Caco-2 (cell line): ENCODE data around the gene TSPAN14. TPM values are rescaled to one million over a fixed set of nuclear protein-coding genes. Genes with fewer than 3 reads are reported as not detected.
A peak's percentile ranks its signal among the peaks of the same experiment; 100 is the strongest.

ENCODE experiments used
- BruUV-seq: library from RNA; stranded (reverse); fragments of 400-500 nt; replicated peaks from 2 replicates; lab custom pipeline; 2021; lab: Mats Ljungman, UMichigan
- CTCF ChIA-PET: fragments of 300-600 bp; sonication (Branson Sonifier 250); formaldehyde crosslinking; loops from one replicate; lab custom pipeline; 2022; ENCODE audit warnings: antibody characterized with exemption; lab: Charles Lee
- POLR2A ChIA-PET: fragments of 300-600 bp; sonication (Branson Sonifier 250); formaldehyde crosslinking; loops from one replicate; lab custom pipeline; 2022; ENCODE audit warnings: antibody characterized with exemption; lab: Charles Lee
- DNase-seq, 2 experiments: peaks; one replicate each; pipeline versions ENCODE4 v3.0.0 to v3.0.0-alpha.2; 2020 to 2022
- H3K27me3 ChIP-seq: replicated peaks from 2 replicates; pipeline ENCODE4 v1.6.0; 2011; ENCODE audit warnings: low read length; ENCODE audit not compliant: control insufficient read depth, insufficient read depth
- H3K36me3 ChIP-seq: 2 replicates; pipeline ENCODE4 v1.5.1; 2011; ENCODE audit warnings: low read length; ENCODE audit not compliant: control insufficient read depth, insufficient read depth
- H3K4me1 ChIP-seq: fragments of 250-450 bp; sonication (Bioruptor Pico); 2 replicates; pipeline ENCODE4 v1.5.1; 2020; ENCODE audit warnings: mild to moderate bottlenecking
- H3K4me3 ChIP-seq: 2 replicates; pipeline ENCODE4 v1.5.1; 2011; ENCODE audit warnings: low read depth, mild to moderate bottlenecking, control low read depth, low read length
- H3K9me3 ChIP-seq: fragments of 250-450 bp; sonication (Bioruptor Pico); 2 replicates; pipeline ENCODE4 v1.5.1; 2020; ENCODE audit warnings: mild to moderate bottlenecking, moderate library complexity
- H3K27ac Mint-ChIP-seq: one replicate; pipeline ENCODE4 v1.8.0; 2022; ENCODE audit warnings: mixed read lengths; ENCODE audit not compliant: unreplicated experiment
- H3K27me3 Mint-ChIP-seq: one replicate; pipeline ENCODE4 v1.8.0; 2022; ENCODE audit warnings: mixed read lengths; ENCODE audit not compliant: insufficient read depth, unreplicated experiment
- H3K36me3 Mint-ChIP-seq: one replicate; pipeline ENCODE4 v1.8.0; 2022; ENCODE audit warnings: mild to moderate bottlenecking, mixed read lengths; ENCODE audit not compliant: insufficient read depth, unreplicated experiment
- H3K4me1 Mint-ChIP-seq: one replicate; pipeline ENCODE4 v1.8.0; 2022; ENCODE audit warnings: low read depth, mixed read lengths; ENCODE audit not compliant: unreplicated experiment
- H3K4me3 Mint-ChIP-seq: one replicate; pipeline ENCODE4 v1.8.0; 2022; ENCODE audit warnings: mild to moderate bottlenecking, moderate library complexity, mixed read lengths; ENCODE audit not compliant: unreplicated experiment
- H3K9me3 Mint-ChIP-seq: one replicate; pipeline ENCODE4 v1.8.0; 2022; ENCODE audit warnings: mixed read lengths; ENCODE audit not compliant: unreplicated experiment
- intact Hi-C: fragments of 100-400 bp; cut with micrococcal nuclease; formaldehyde crosslinking; loops from one replicate; pipeline ENCODE4 v1.10.0; 2022; ENCODE audit not compliant: unreplicated experiment
- total RNA-seq: library from RNA; stranded (reverse); gene quantifications from 2 replicates; pipeline ENCODE4 v1.2.3, GENCODE V29; 2022
- TF ChIP-seq, protein P1 (sequence below), 2 experiments: fragments of 200-600 bp in 1 of 2; IDR thresholded peaks; 1 replicate in 1 of 2; 2 replicates in 1 of 2; pipeline versions ENCODE4 v1.5.1 to v1.8.0; 2011 to 2022; ENCODE audit warnings: antibody characterized with exemption in 1 of 2, control low read depth in 1 of 2, inconsistent platforms in 1 of 2, low read depth in 1 of 2, low read length in 1 of 2, mild to moderate bottlenecking in 1 of 2, moderate library complexity in 1 of 2; ENCODE audit not compliant: insufficient read depth in 1 of 2, severe bottlenecking in 1 of 2, unreplicated experiment in 1 of 2

TSPAN14 gene
- total RNA-seq, 1 experiment from 2014 or later: 140 TPM

DNA sequence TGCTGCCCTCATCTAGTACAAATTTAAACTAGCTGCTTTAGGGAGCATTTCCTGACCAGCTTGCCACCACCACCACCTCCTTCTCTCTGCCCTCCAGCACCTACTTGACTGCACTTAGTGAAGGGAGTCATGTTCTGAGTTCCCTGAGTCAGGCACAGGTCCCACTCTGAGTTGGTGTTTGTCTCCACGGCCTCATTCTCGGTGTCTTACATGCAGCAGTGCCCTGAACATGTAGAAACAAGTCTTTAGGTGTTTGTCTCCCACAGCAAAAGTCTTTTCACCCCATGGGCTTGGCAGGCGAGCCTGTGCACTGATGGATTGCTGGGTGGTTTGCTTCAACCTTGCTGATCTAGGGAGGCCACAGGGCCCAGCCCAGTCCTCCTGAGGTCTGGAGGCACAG, 16.9 kb downstream of the TSPAN14 start:
- H3K4me3 ChIP-seq: no peak overlapping the region
- peaks cover 5% of the 10 kb centered on the region for H3K36me3 ChIP-seq
- H3K9me3 ChIP-seq: no peaks in the 10 kb centered on the region
- no peaks in the 10 kb centered on the region for H3K9me3 Mint-ChIP-seq
- H3K4me3 Mint-ChIP-seq: no peak overlapping the region
- POLR2A ChIA-PET: no interaction called here
- CTCF ChIA-PET: interaction anchor here (1.0 kb wide), 1 partner anchor 35 kb away, joined by 6 read pairs; no protein-coding TSS in a partner anchor
- H3K27me3 Mint-ChIP-seq: no peaks in the 10 kb centered on the region
- TF ChIP-seq, protein P1, sequence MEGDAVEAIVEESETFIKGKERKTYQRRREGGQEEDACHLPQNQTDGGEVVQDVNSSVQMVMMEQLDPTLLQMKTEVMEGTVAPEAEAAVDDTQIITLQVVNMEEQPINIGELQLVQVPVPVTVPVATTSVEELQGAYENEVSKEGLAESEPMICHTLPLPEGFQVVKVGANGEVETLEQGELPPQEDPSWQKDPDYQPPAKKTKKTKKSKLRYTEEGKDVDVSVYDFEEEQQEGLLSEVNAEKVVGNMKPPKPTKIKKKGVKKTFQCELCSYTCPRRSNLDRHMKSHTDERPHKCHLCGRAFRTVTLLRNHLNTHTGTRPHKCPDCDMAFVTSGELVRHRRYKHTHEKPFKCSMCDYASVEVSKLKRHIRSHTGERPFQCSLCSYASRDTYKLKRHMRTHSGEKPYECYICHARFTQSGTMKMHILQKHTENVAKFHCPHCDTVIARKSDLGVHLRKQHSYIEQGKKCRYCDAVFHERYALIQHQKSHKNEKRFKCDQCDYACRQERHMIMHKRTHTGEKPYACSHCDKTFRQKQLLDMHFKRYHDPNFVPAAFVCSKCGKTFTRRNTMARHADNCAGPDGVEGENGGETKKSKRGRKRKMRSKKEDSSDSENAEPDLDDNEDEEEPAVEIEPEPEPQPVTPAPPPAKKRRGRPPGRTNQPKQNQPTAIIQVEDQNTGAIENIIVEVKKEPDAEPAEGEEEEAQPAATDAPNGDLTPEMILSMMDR (IDR thresholded peaks at IDR 0.05; ENCODE audit: insufficient read depth in 1 of 2, low read depth in 1 of 2, low read length in 1 of 2, severe bottlenecking in 1 of 2, unreplicated experiment in 1 of 2): no peak
- peaks cover 72% of the 10 kb centered on the region for H3K36me3 Mint-ChIP-seq
- intact Hi-C loops: no loop called here
- DNase-seq: no peak
- peak overlapping the region; percentile 42 for H3K27ac Mint-ChIP-seq
- no TSS peak for BruUV-seq
- H3K4me1 Mint-ChIP-seq: peaks cover 48% of the 10 kb centered on the region
- peaks cover 21% of the 10 kb centered on the region for H3K4me1 ChIP-seq
- H3K27me3 ChIP-seq: no peaks in the 10 kb centered on the region

- no TSS peak for BruUV-seq
- CTCF ChIA-PET: interaction anchor here (1.0 kb wide), 1 partner anchor 34 kb away, joined by 6 read pairs; no protein-coding TSS in a partner anchor
- Mint-ChIP-seq H3K27ac (peak overlapping the region; percentile 42), H3K27me3 (no peaks in the 10 kb centered on the region), H3K4me3 (no peak overlapping the region), H3K4me1 (peaks cover 41% of the 10 kb centered on the region), H3K9me3 (no peaks in the 10 kb centered on the region), H3K36me3 (peaks cover 70% of the 10 kb centered on the region)
- TF ChIP-seq, protein P1 (IDR thresholded peaks at IDR 0.05; ENCODE audit: insufficient read depth in 1 of 2, low read depth in 1 of 2, low read length in 1 of 2, severe bottlenecking in 1 of 2, unreplicated experiment in 1 of 2): no peak
- no peak for DNase-seq
- peaks cover 5% of the 10 kb centered on the region for H3K36me3 ChIP-seq
- H3K4me1 ChIP-seq: peaks cover 21% of the 10 kb centered on the region
- H3K9me3 ChIP-seq: no peaks in the 10 kb centered on the region
- no peaks in the 10 kb centered on the region for H3K27me3 ChIP-seq
- H3K4me3 ChIP-seq: no peak overlapping the region
- POLR2A ChIA-PET: no interaction called here
- intact Hi-C loops: no loop called here
Observed at GRCh38 chr10:80471715-80472233, 17.7 kb downstream of the TSPAN14 start.

DNA sequence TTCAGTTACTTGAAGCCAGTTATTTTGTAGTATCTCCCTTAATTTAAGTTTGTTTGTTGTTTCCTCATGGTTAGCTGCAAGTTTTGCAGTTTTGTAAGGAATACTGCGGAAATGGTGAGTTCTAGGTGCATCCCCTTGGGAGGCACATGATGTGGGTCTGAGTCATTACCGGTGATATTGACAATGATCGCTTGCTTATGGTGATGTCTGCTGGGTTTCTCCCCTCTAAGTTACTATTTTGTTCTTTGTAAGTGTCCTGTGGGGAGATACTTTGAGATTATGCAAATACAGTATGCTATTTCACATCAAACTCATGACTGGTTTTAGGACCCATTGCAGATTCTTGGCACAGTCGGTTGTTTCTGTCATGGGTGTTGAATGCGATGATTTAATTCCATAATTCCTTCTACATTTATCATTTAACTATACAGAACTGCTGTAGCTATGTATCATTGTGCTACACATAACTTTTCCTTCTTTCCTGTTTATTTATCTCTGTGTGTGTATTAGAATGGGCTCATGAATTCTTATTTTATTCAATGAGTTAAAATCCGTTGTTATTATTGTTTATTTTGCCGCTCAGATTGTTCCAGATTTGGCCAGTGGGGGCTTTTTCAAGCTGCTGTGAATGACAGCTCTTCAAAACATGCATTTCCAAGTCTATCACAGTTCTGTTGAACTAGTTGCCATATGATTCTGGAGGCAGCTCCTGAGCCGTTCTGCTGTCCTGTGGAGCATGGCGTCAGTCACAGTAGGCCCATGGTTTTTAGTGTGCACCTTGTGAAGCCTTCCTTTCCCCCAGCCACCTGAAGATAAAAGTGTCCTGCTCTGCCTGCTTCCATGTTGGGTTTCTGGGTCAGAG, 18.4 kb downstream of the TSPAN14 start:
- intact Hi-C loops: no loop called here
- H3K4me1 ChIP-seq: peaks cover 21% of the 10 kb centered on the region
- peaks cover 45% of the 10 kb centered on the region for H3K4me1 Mint-ChIP-seq
- TF ChIP-seq, protein P1 (IDR thresholded peaks at IDR 0.05; ENCODE audit: insufficient read depth in 1 of 2, low read depth in 1 of 2, low read length in 1 of 2, severe bottlenecking in 1 of 2, unreplicated experiment in 1 of 2): no peak
- no peaks in the 10 kb centered on the region for H3K27me3 Mint-ChIP-seq
- H3K27ac Mint-ChIP-seq: peak overlapping the region; percentile 42
- H3K27me3 ChIP-seq: no peaks in the 10 kb centered on the region
- no peaks in the 10 kb centered on the region for H3K9me3 ChIP-seq
- H3K4me3 ChIP-seq: no peak overlapping the region
- DNase-seq: no peak
- H3K36me3 ChIP-seq: peaks cover 5% of the 10 kb centered on the region
- H3K4me3 Mint-ChIP-seq: no peak overlapping the region
- CTCF ChIA-PET: interaction anchor here (1.4 to 1.6 kb wide), 2 partner anchors 8 to 34 kb away, joined by 4 to 5 read pairs; no protein-coding TSS in a partner anchor
- peaks cover 76% of the 10 kb centered on the region for H3K36me3 Mint-ChIP-seq
- no TSS peak for BruUV-seq
- H3K9me3 Mint-ChIP-seq: peaks cover 3% of the 10 kb centered on the region
- POLR2A ChIA-PET: no interaction called here
